Measurements from ENCODE around the gene CCDC106. TPM values are rescaled to one million over a fixed set of nuclear protein-coding genes. Genes with fewer than 3 reads are reported as not detected.

CCDC106 gene
- total RNA-seq, 2 donors from 2014 or later: 2.6 to 4.8 TPM

- Histone ChIP-seq H3K4me1 (no peaks in the 10 kb centered on the region), H3K4me3 (no peak overlapping the region), H3K9me3 (no peaks in the 10 kb centered on the region), H3K9ac (ENCODE audit: low read depth in 2 of 2, low read length in 2 of 2) (no peak overlapping the region), H3K36me3 (peaks cover 28% of the 10 kb centered on the region), H3K27ac (no peak overlapping the region), H3K27me3 (no peaks in the 10 kb centered on the region)
- no peak for TF ChIP-seq CTCF (IDR thresholded peaks at IDR 0.05)
- intact Hi-C loops (cut with DNase I): no loop called here
- no peak for DNase-seq
Measured at GRCh38 chr19:55667006-55667381, 19.0 kb downstream of the CCDC106 start.

GRCh38 chr19:55667511-55667910 is 19.5 kb downstream of the CCDC106 start:
- no peak for DNase-seq
- intact Hi-C loops (cut with DNase I): no loop called here
- H3K9me3 ChIP-seq: no peaks in the 10 kb centered on the region
- TF ChIP-seq CTCF (IDR thresholded peaks at IDR 0.05): no peak
- no peak overlapping the region for H3K9ac ChIP-seq (ENCODE audit: low read depth in 2 of 2, low read length in 2 of 2)
- H3K36me3 ChIP-seq: peaks cover 28% of the 10 kb centered on the region
- no peak overlapping the region for H3K27ac ChIP-seq
- H3K4me3 ChIP-seq: no peak overlapping the region
- no peaks in the 10 kb centered on the region for H3K4me1 ChIP-seq
- no peaks in the 10 kb centered on the region for H3K27me3 ChIP-seq

GRCh38 chr19:55667958-55668357 is 19.9 kb downstream of the CCDC106 start:
- no peaks in the 10 kb centered on the region for H3K4me1 ChIP-seq
- no peak for DNase-seq
- H3K9me3 ChIP-seq: no peaks in the 10 kb centered on the region
- no peaks in the 10 kb centered on the region for H3K27me3 ChIP-seq
- no peak overlapping the region for H3K4me3 ChIP-seq
- peaks cover 28% of the 10 kb centered on the region for H3K36me3 ChIP-seq
- no peak overlapping the region for H3K27ac ChIP-seq
- no peak for TF ChIP-seq CTCF (IDR thresholded peaks at IDR 0.05)
- intact Hi-C loops (cut with DNase I): no loop called here
- H3K9ac ChIP-seq (ENCODE audit: low read depth in 2 of 2, low read length in 2 of 2): no peak overlapping the region

GRCh38 chr19:55668603-55669348 is 20.8 kb downstream of the CCDC106 start:
- H3K9me3 ChIP-seq: no peaks in the 10 kb centered on the region
- H3K4me1 ChIP-seq: no peaks in the 10 kb centered on the region
- no peak for TF ChIP-seq CTCF (IDR thresholded peaks at IDR 0.05)
- no peak overlapping the region for H3K27ac ChIP-seq
- no peaks in the 10 kb centered on the region for H3K27me3 ChIP-seq
- intact Hi-C loops (cut with DNase I): no loop called here
- H3K4me3 ChIP-seq: no peak overlapping the region
- no peak for DNase-seq
- peaks cover 21% of the 10 kb centered on the region for H3K36me3 ChIP-seq
- H3K9ac ChIP-seq (ENCODE audit: low read depth in 2 of 2, low read length in 2 of 2): no peak overlapping the region

GRCh38 chr19:55669418-55670279 is 21.6 kb downstream of the CCDC106 start:
- H3K4me1 ChIP-seq: peaks cover 3% of the 10 kb centered on the region
- H3K36me3 ChIP-seq: peaks cover 19% of the 10 kb centered on the region
- no peak for DNase-seq

More at GRCh38 chr19:55669418-55670279, 21.6 kb downstream of the CCDC106 start:
- TF ChIP-seq CTCF (IDR thresholded peaks at IDR 0.05): no peak
- intact Hi-C loops (cut with DNase I): no loop called here
- no peak overlapping the region for H3K9ac ChIP-seq (ENCODE audit: low read depth in 2 of 2, low read length in 2 of 2)
- H3K4me3 ChIP-seq: no peak overlapping the region
- no peak overlapping the region for H3K27ac ChIP-seq
- no peaks in the 10 kb centered on the region for H3K9me3 ChIP-seq
- H3K27me3 ChIP-seq: no peaks in the 10 kb centered on the region
